22Rv1 (cell line): Measurements from ENCODE around the gene OSM.

Experiments
- CTCF ChIP-seq: fragments of 450-650 bp; IDR thresholded peaks from 2 replicates; pipeline ENCODE4 v1.5.1; 2017; ENCODE audit warnings: mild to moderate bottlenecking
- ZFX ChIP-seq: fragments of 450-650 bp; IDR thresholded peaks from 2 replicates; pipeline ENCODE4 v1.6.1; 2017; ENCODE audit warnings: antibody characterized with exemption, borderline replicate concordance

GRCh38 chr22:30297276-30297990 lies 30.8 kb upstream of the OSM start:
- TF ChIP-seq CTCF (no peak), ZFX (no peak)
